ENCODE results near the gene TMEM181.
"Not testable (repeated sequence)": the region's sequence is repeated elsewhere in the genome, so short reads cannot be mapped to it uniquely, and the experiment has no call there.

The TMEM181 gene

GRCh38 chr6:158660333-158660754 lies 100.5 kb downstream of the TMEM181 start:
- no peak for DNase-seq (ENCODE audit: low read depth, low spot score)

GRCh38 chr6:158661156-158661685 lies 101.3 kb downstream of the TMEM181 start:
- no peak for DNase-seq (ENCODE audit: low read depth, low spot score)

GRCh38 chr6:158662607-158662953 lies 102.7 kb downstream of the TMEM181 start:
- no peak for DNase-seq (ENCODE audit: low read depth, low spot score)

- no peak for DNase-seq (ENCODE audit: low read depth, low spot score)
These were observed 103.2 kb downstream of the TMEM181 start for GRCh38 chr6:158662954-158663624.

GRCh38 chr6:158663625-158664165 lies 103.8 kb downstream of the TMEM181 start:
- no peak for DNase-seq (ENCODE audit: low read depth, low spot score)

- no peak for DNase-seq (ENCODE audit: low read depth, low spot score)
These were observed 105.4 kb downstream of the TMEM181 start for GRCh38 chr6:158665332-158665731.

GRCh38 chr6:158666628-158667359 lies 106.9 kb downstream of the TMEM181 start:
- no peak for DNase-seq (ENCODE audit: low read depth, low spot score)

- DNase-seq (ENCODE audit: low read depth, low spot score): no peak
These were observed 107.6 kb downstream of the TMEM181 start for GRCh38 chr6:158667360-158667981.

- no peak for DNase-seq (ENCODE audit: low read depth, low spot score)
These were observed 108.8 kb downstream of the TMEM181 start for GRCh38 chr6:158668707-158669103.

GRCh38 chr6:158669145-158670035 lies 109.5 kb downstream of the TMEM181 start:
- no peak for DNase-seq (ENCODE audit: low read depth, low spot score)

GRCh38 chr6:158672119-158672518 lies 112.2 kb downstream of the TMEM181 start:
- DNase-seq (ENCODE audit: low read depth, low spot score): not testable (repeated sequence)

GRCh38 chr6:158672726-158673125 lies 112.8 kb downstream of the TMEM181 start:
- DNase-seq (ENCODE audit: low read depth, low spot score): no peak

- DNase-seq (ENCODE audit: low read depth, low spot score): no peak
These were observed 114.6 kb downstream of the TMEM181 start for GRCh38 chr6:158674342-158675131.

- DNase-seq (ENCODE audit: low read depth, low spot score): not testable (repeated sequence)
These were observed 117.2 kb downstream of the TMEM181 start for GRCh38 chr6:158677094-158677493.

GRCh38 chr6:158677906-158678578 lies 118.2 kb downstream of the TMEM181 start:
- DNase-seq (ENCODE audit: low read depth, low spot score): no peak

GRCh38 chr6:158680015-158680414 lies 120.1 kb downstream of the TMEM181 start:
- DNase-seq (ENCODE audit: low read depth, low spot score): no peak

- DNase-seq (ENCODE audit: low read depth, low spot score): no peak
These were observed 120.6 kb downstream of the TMEM181 start for GRCh38 chr6:158680481-158680880.

GRCh38 chr6:158684311-158684710 lies 124.4 kb downstream of the TMEM181 start:
- DNase-seq (ENCODE audit: low read depth, low spot score): no peak

GRCh38 chr6:158684745-158685324 lies 124.9 kb downstream of the TMEM181 start:
- no peak for DNase-seq (ENCODE audit: low read depth, low spot score)

Data from brain pericyte (primary cell).